ENCODE measurements around the gene SLC25A11. TPM values are rescaled to one million over a fixed set of nuclear protein-coding genes. Genes with fewer than 3 reads are reported as not detected.

The SLC25A11 gene
- total and polyA plus RNA-seq, 8 donors = 25.2 to 73.5 (median 42.1) TPM

DNA sequence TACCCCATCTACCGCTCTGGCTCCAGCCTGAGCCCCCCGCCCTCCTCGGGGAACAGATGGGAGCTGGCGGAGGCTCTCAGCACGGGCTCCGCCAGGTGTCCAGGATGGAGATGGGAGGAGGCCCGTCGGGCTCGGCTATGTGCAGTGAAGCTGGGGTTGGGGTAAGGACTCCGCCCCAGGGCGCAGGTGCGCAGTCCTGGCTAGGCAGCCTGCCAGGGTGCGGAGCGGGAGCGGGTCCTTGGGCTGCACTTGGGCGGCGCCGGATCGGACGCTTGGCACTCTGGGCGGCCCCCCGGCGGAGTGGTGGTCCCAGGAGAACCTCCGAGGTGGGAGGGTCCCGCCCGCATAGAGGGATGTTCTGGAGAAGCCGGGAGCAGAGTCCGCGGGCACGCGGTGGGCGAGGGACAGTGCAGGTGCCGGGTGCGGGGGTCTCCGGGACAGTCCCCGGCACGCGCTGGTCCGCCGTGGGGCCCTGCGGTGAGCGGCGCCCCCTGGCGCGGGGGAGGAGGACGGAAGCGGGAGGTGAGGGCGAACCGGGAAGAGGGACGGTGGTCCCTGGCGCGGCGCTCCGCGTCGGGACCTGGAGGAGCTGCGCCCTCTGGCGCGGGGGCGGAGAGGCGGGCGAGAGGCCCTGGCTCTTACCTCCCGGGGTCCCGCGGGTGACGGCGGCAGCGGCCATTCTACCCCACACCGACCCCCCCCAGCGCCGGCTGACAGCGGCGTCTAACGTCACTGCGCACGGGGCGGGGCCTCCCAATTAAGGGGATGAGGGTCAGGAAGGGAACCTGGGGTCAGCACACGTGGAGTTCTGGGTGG, 47.3 kb upstream of the SLC25A11 start, which contains the start of gene CAMTA2:
CAMTA2 (minus strand) TSS at position 725 of the 816 bp plus-strand sequence. CDS start 1,453 bp downstream, outside the sequence.
- peaks cover 21 to 37% (median 36%) of the 10 kb centered on the region in 4 donors for H3K4me1 ChIP-seq
- H3K4me3 ChIP-seq = peak within 1 kb of the TSS; percentile 82 to 99 (median 96)
- no peaks in the 10 kb centered on the region for H3K27me3 ChIP-seq
- WGBS, 5 donors = 0 to 1% (median 1%) methylated on average over 36 to 78 of the region's 78 CpGs
- DNase-seq = peak; percentile 91 to 94
- peaks cover 7 to 37% (median 32%) of the 10 kb centered on the region in 4 donors for H3K36me3 ChIP-seq
- intact Hi-C loops (cut with DNase I; ENCODE audit: low total_unique reads) = no loop called here
- no peaks in the 10 kb centered on the region for H3K9me3 ChIP-seq
- TF ChIP-seq POLR2A (IDR thresholded peaks at IDR 0.05) (peak in 2 of 4 donors; percentile 49 to 71), POLR2AphosphoS5 (IDR thresholded peaks at IDR 0.05) (peak; percentile 9 to 91 (median 72)), EP300 (IDR thresholded peaks at IDR 0.05) (no peak)
- TF ChIP-seq, protein P1, sequence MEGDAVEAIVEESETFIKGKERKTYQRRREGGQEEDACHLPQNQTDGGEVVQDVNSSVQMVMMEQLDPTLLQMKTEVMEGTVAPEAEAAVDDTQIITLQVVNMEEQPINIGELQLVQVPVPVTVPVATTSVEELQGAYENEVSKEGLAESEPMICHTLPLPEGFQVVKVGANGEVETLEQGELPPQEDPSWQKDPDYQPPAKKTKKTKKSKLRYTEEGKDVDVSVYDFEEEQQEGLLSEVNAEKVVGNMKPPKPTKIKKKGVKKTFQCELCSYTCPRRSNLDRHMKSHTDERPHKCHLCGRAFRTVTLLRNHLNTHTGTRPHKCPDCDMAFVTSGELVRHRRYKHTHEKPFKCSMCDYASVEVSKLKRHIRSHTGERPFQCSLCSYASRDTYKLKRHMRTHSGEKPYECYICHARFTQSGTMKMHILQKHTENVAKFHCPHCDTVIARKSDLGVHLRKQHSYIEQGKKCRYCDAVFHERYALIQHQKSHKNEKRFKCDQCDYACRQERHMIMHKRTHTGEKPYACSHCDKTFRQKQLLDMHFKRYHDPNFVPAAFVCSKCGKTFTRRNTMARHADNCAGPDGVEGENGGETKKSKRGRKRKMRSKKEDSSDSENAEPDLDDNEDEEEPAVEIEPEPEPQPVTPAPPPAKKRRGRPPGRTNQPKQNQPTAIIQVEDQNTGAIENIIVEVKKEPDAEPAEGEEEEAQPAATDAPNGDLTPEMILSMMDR (IDR thresholded peaks at IDR 0.05) = peak in 5 of 7 experiments; percentile 47 to 85 (median 67)
- H3K27ac ChIP-seq = peak within 1 kb of the TSS; percentile 96 to 98 (median 98)

DNA sequence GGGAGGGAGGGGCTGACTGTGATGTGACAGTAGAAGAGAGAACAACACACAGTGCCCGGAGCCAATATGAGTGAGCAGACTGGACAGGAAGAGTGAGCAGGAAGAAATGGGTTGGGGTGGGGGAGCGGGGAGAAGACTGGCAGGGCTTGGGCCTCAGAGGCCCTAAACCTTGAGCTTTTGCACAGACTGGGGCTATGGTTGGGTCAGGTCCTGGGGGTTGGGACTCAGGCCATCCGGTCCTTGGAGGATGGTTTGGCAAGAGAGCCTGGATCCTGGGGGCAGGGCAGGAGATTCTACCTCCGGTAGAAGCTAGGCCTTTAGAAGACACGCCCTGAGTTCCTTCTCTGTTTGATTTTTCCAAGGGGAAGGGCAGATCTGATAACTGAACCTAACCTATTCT, 46.6 kb upstream of the SLC25A11 start:
- no peaks in the 10 kb centered on the region for H3K27me3 ChIP-seq
- peaks cover 21 to 39% (median 36%) of the 10 kb centered on the region in 4 donors for H3K4me1 ChIP-seq
- WGBS, 5 donors = 22 to 33% (median 28%) methylated on average over 5 of the region's 5 CpGs
- TF ChIP-seq POLR2A (IDR thresholded peaks at IDR 0.05) (no peak), POLR2AphosphoS5 (IDR thresholded peaks at IDR 0.05) (no peak), EP300 (IDR thresholded peaks at IDR 0.05) (no peak)
- intact Hi-C loops (cut with DNase I; ENCODE audit: low total_unique reads) = no loop called here
- H3K27ac ChIP-seq = peak overlapping the region; percentile 96 to 98 (median 98)
- H3K36me3 ChIP-seq = peaks cover 13 to 45% (median 40%) of the 10 kb centered on the region in 4 donors
- peak overlapping the region; percentile 82 to 99 (median 96) for H3K4me3 ChIP-seq
- H3K9me3 ChIP-seq = no peaks in the 10 kb centered on the region
- peak in 1 of 2 donors; percentile 43 for DNase-seq

DNA sequence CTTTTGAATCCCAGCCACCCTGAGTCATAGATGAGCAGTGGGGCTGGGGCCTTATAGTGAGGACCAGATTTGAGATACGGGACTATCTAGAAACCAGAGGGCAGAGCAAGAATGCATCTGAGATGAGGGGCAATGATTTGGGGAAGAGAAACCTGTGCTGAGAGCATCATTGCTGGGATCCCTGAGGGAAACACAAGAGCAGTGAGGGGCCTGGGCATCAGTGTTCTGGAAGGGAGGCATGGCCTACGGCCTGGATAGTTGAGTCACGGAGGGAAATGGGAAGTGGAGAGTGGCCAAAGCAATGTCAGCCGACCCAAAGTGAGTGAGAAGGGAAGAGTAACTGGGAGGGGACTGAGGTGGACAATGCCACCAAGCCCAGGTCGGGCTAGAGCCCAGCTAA, 42.5 kb upstream of the SLC25A11 start:
- DNase-seq = no peak
- 65 to 80% (median 66%) methylated on average over 5 of the region's 5 CpGs for WGBS, 5 donors
- H3K27ac ChIP-seq = no peak overlapping the region
- intact Hi-C loops (cut with DNase I; ENCODE audit: low total_unique reads) = no loop called here
- peaks cover 12 to 52% (median 24%) of the 10 kb centered on the region in 4 donors for H3K4me1 ChIP-seq
- TF ChIP-seq POLR2AphosphoS5 (IDR thresholded peaks at IDR 0.05) = no peak
- no peak for TF ChIP-seq EP300 (IDR thresholded peaks at IDR 0.05)
- no peak for TF ChIP-seq POLR2A (IDR thresholded peaks at IDR 0.05)
- TF ChIP-seq, protein P1 (IDR thresholded peaks at IDR 0.05) = no peak
- no peaks in the 10 kb centered on the region for H3K27me3 ChIP-seq
- H3K4me3 ChIP-seq = no peak overlapping the region
- peaks cover 40 to 84% (median 81%) of the 10 kb centered on the region in 4 donors for H3K36me3 ChIP-seq
- H3K9me3 ChIP-seq = no peaks in the 10 kb centered on the region

DNA sequence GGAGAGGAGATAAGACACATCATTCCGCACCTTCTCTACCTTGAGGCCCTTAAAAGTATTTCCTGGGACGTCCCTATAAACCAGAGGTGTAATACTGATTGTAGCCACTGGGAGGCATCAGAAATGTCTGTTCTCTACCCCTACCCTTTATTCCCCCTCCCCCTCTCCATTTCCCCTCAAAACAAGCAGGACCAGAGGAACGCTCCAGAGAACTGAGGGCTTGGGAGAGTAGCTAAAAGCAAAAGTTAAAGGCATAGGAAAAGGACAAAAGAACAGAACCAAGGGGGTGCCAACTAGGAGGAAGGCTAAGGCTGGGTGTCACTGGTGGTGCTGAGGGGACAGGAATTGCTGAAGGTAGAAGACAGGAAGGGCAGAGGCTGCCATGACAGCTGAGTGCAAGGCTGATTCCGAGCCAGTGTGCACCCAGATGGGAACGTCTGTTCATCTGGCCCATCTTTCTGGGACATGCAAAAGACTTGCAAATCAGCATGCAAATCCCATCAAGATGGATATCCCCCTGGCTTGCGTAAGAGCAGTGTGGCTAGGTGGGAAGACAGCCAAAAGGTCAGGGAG, 40.9 kb upstream of the SLC25A11 start:
- intact Hi-C loops (cut with DNase I; ENCODE audit: low total_unique reads) = no loop called here
- no peaks in the 10 kb centered on the region for H3K9me3 ChIP-seq
- peaks cover 1 to 41% (median 10%) of the 10 kb centered on the region in 4 donors for H3K4me1 ChIP-seq
- peak overlapping the region in 1 of 5 donors; percentile 18 for H3K27ac ChIP-seq
- H3K27me3 ChIP-seq = no peaks in the 10 kb centered on the region
- TF ChIP-seq EP300 (IDR thresholded peaks at IDR 0.05) (no peak), POLR2AphosphoS5 (IDR thresholded peaks at IDR 0.05) (no peak)
- TF ChIP-seq, protein P1 (IDR thresholded peaks at IDR 0.05) = peak in 5 of 7 experiments; percentile 45 to 90 (median 88)
- 32 to 46% (median 36%) methylated on average over 6 of the region's 6 CpGs for WGBS, 5 donors
- peaks cover 49 to 98% (median 96%) of the 10 kb centered on the region in 4 donors for H3K36me3 ChIP-seq
- H3K4me3 ChIP-seq = no peak overlapping the region
- DNase-seq = peak in 1 of 2 donors; percentile 88

Measured in stomach (tissue), 9 donors.